Superior temporal gyrus (tissue), 1 donor: Measurements from ENCODE around the gene SAMD5.
A peak's percentile ranks its signal among the peaks of the same experiment; 100 is the strongest.

Source experiments
- DNase-seq: peaks from one replicate; pipeline ENCODE4 v3.0.0-alpha.2; 2016; ENCODE audit errors: extremely low spot score

The SAMD5 gene

GRCh38 chr6:147508042-147508865 is at the start of gene SAMD5:
TSS of gene SAMD5 (plus strand) at chr6:147508690. CDS start at chr6:147508929, 239 bp downstream.
- no peak for DNase-seq

DNA sequence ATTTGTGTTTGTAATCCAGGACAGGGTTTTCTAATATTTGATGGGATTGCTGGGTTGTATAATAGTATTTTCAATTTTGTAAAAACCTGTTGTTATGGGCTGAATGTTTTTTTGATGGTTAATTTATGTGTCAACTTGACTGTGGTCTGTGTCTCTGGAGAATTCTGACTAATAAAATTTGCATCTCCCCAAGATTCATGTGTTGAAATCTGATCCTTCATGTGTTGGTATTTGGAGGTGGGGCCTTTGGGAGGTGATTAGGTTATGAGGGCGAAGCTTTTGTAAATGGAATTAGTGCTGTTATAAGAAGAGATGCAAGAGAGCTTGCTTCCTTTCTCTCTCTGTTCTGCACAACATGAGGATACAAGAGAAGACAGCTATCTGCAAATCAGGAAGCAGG is 48.7 kb upstream of the SAMD5 start:
- DNase-seq: no peak

DNA sequence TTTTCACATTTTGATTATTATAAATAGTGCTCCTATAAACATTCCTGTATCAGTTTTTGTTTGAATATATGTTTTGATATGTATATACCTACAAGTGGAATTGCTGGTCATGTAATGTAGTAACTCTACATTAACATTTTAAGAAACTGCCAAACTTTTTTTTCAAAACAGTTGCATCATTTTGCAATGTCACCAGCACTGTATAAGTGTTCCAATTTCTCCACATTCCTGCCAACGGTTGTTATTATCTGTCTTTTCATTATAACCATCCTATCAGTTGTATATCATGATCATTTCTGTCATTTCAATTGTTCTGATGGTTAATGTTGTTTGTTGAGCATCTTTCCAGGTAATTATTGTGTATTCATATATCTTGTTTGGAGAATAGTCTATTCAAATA is 44.8 kb upstream of the SAMD5 start:
- no peak for DNase-seq

- no peak for DNase-seq
Measured at GRCh38 chr6:147467428-147467827, 41.1 kb upstream of the SAMD5 start.

DNA sequence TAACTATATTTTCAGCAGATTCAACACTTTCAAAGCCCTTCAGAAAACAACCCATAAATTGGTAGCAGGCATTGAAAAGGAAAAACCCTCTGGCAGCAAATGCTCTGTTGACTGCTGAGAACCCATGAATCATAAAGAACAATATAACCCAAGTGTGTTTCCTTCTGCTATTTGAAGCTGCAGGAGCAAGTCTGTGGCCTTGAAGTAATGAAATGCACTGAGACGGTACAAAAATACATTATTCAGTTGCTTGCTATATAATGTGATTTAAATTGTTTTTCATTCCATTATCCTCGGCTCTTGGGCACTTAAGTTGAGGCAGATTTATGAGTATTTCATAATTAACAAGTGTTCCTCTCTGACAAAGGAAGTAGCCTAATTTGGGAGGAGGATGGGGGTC is 40.6 kb upstream of the SAMD5 start:
- DNase-seq: no peak

DNA sequence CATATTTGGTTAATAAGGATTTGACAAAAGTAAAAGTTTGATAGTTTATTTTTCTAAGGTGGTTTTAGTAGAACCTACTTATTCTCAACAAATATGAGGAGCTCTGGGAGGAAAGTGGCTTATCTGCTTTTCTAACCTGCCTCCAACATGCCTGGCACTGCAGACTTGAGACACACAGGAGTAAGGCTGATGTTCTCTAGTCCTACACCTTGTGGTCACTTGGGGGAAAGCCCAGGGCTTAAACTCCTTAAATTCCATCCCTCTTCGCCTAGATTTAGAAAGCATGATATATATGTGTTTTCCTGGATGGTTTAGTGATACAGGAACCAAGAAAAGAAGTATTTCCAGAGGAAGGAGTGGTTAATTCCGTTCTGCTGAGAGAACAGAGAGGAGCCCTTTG is 39.9 kb upstream of the SAMD5 start:
- no peak for DNase-seq

GRCh38 chr6:147479857-147480256 is 28.6 kb upstream of the SAMD5 start:
- DNase-seq: no peak

GRCh38 chr6:147486683-147487082 is 21.8 kb upstream of the SAMD5 start:
- no peak for DNase-seq

- DNase-seq: no peak
Measured at GRCh38 chr6:147497472-147497871, 11.0 kb upstream of the SAMD5 start.

GRCh38 chr6:147503587-147503986 is 4.9 kb upstream of the SAMD5 start:
- no peak for DNase-seq

DNA sequence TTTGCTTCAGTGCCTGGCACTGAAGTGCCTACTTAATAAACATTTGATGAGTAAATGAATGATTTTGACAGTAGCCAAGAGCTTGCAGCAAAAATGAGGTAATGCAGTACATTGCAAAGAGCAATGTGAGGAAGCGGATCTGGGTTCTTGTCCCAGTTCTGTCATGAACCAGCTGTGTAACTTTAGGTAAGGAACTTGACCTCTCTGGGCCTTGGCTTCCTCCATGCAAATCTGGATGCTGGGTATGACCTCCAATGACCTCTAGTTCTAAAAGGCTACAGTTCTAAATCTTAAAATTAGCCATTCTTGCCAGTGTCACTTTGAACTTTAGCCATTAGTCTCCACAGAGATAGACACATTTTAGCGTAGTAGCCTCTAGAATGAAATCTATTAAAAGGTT is 3.6 kb upstream of the SAMD5 start:
- no peak for DNase-seq

DNA sequence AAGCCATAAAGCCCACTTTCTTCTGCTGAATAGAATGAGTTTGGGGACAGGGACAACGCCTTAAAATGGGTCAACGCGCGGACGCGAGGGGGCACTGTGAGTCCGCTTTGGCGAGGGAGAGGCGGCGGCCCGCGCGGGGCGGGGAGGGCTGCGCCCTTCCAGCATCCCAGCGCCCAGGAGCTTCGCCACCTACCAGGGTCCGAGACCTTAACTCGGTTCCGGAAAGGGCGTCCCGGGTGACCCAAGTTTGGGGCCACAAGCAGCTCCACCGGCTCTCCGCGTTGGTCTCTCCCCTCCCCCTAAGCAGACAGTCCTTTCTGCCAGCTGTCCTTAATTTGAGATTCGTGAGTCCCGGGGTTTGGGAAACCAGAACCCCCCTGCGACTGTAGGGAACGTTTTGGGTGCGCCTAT is 1.8 kb upstream of the SAMD5 start:
- peak; percentile 75 for DNase-seq

- no peak for DNase-seq
Measured at GRCh38 chr6:147507162-147508041, 1.1 kb upstream of the SAMD5 start.

DNA sequence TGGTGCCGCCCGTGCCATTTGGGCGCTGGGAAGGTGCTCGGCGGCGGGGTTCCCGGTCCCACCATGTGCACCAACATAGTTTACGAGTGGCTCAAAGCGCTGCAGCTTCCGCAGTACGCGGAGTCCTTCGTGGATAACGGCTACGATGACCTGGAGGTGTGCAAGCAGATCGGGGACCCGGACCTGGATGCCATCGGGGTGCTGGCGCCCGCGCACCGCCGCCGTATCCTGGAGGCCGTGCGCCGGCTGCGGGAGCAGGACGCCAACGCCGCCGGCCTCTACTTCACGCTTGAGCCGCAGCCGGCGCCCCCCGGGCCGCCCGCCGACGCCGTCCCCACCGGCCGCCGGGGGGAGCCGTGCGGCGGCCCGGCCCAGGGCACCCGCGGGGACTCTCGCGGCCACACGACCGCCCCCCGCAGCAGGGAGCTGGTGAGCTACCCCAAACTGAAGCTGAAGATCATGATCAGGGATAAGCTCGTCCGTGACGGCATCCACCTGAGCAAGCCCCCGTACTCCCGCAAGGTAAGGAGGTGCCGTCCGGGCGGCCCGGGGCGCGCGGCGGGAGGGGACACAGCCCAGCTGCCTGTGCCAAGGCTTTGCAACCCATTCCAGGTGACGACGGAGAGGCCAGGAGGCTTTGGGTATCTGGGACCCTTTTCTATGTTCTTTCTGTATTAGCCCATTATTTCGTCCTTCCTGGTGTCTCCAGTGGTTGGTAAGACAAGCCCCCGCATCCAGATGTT is 547 bp downstream of the SAMD5 start:
- no peak for DNase-seq

GRCh38 chr6:147509891-147510290 is 1.4 kb downstream of the SAMD5 start:
- DNase-seq: no peak

GRCh38 chr6:147510929-147511590 is 2.6 kb downstream of the SAMD5 start:
- no peak for DNase-seq

DNA sequence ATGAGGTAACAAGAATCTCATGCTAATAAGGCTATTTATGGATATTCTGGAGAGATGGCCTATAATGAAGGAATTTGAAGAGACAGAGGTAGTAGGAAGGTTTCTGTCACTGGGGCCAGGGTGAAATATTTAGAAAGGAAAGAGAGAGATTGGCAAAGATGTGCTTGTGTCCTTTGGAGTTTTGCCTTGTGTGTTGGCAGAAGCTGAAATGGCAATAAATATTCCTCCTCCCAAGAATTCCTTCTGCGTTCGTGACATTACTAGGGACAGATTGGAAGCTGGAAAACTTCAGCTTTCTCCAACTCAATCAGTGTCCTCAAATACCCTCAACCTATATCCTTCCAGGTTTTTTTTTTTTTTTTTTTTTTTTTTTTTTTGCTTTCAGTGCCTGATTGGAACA is 6.3 kb downstream of the SAMD5 start:
- no peak for DNase-seq

DNA sequence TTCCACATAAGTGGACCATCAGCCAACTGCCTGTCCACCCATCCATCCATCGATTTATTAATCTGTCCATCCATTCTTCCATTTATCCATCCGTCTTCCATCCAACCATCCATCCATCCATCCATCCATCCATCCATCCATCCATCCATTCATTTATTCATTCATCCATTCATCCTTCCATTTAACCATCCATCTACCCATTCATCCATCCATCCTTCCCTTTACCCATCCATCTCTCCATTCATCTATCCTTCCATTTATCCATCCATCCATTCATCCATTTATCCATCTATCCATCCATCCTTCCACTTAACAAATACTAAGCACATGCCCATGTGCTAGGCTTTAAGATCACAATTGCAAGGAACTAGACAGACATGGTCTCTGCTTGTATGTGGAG is 6.8 kb downstream of the SAMD5 start:
- no peak for DNase-seq

DNA sequence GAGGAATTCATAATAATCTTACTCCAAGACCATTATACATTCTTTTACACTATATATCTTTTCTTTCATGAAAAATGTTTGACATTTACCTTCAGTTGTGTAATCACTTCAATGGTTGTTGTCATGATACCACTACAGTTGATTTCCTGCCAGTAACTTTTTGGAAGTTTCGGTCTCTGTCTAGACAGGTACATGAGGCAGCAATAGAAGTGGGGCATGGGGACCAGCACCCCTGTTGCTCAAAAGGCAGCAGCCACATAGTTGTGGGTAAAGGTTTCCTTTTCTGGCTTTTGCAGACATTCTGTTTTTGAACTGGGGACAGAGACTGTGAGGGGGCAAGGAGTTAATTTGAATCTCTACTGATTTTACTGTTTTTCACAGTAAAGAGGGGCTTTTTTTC is 14.1 kb downstream of the SAMD5 start:
- DNase-seq: no peak

- no peak for DNase-seq
Measured at GRCh38 chr6:147525519-147526209, 17.2 kb downstream of the SAMD5 start.

GRCh38 chr6:147527197-147527596 is 18.7 kb downstream of the SAMD5 start:
- DNase-seq: no peak
